BJ (cell line): ENCODE results near the gene TBXT. TPM values are rescaled to one million over a fixed set of nuclear protein-coding genes. Genes with fewer than 3 reads are reported as not detected.

Source experiments
- CTCF ChIA-PET: fragments of 350-600 bp; formaldehyde crosslinking; extraction: SDS; loops from one replicate; lab custom pipeline; 2021; ENCODE audit warnings: antibody characterized with exemption, inconsistent platforms; lab: Yijun Ruan, JAX
- POLR2A ChIA-PET: fragments of 300-600 bp; sonication (Branson Sonifier 250); formaldehyde crosslinking; extraction: SDS; loops from one replicate; lab custom pipeline; 2021; ENCODE audit warnings: antibody characterized with exemption; lab: Charles Lee
- DNase-seq: peaks from one replicate; pipeline ENCODE4 v3.0.0-alpha.2; 2011; ENCODE audit warnings: low read depth
- H3K27me3 ChIP-seq: 2 replicates; pipeline ENCODE4 v1.6.0; 2011; ENCODE audit warnings: low read length; ENCODE audit not compliant: control insufficient read depth, insufficient read depth
- H3K36me3 ChIP-seq: 2 replicates; pipeline ENCODE4 v1.5.1; 2011; ENCODE audit warnings: low read length; ENCODE audit not compliant: control insufficient read depth, insufficient read depth
- H3K4me3 ChIP-seq: 2 replicates; pipeline ENCODE4 v1.5.1; 2011; ENCODE audit warnings: low read depth, mild to moderate bottlenecking, control low read depth, low read length
- polyA plus RNA-seq: library from polyadenylated mRNA; depleted of rRNA; stranded (reverse); fragments of >200 nt; gene quantifications from 2 replicates; pipeline ENCODE4 v1.2.3, GENCODE V29; 2011
- TF ChIP-seq, protein P1 (sequence below): IDR thresholded peaks from 2 replicates; pipeline ENCODE4 v1.5.1; 2011; ENCODE audit warnings: low read depth, mild to moderate bottlenecking, control low read depth, inconsistent platforms, low read length, moderate library complexity; ENCODE audit not compliant: insufficient read depth

TBXT gene
- polyA plus RNA-seq, 1 experiment: not detected

DNA sequence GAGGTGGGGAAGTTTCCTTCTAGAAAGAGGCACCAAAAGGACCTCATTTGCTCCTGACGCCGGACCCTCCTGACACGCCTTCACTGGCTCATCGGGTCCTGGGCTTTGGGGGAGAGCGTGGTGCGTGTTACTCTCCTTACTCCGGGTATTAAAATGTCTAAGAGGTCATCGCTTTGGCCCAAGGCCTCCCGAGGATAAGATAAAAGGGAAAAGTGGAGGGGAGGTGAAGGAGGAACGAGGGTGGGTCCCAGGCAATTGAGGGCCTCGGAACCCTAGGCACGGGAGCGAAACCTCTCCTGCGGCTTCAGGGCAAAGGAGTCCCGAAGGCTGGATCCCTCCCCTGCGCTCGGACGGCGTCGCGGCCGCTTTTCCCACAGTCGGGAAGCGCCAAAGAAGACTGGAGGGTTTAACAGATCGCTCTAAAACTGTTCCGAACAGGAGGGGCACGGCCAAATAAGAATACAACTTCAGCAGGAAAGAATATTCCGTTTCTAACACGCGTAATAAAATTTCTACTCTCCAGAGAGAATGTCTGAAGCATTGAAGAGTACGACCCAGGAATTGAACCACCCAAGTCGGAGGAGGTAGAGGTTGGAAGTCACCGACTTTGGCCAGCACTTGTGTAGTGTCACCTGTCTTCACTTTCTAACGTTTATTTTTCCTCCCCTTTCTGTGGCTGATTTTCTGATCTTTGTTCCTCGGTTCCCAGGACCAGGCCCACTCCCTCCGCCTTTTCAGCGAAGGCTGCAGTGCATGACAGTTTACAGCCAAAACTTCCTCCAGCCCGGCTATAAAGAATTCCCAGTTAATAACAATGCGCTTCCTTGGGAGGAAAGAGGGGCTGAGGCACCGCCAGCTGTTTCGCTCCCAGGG lies 2.1 kb upstream of the TBXT start:
- Histone ChIP-seq H3K36me3 (no peaks in the 10 kb centered on the region), H3K4me3 (no peak overlapping the region), H3K27me3 (peaks cover 8% of the 10 kb centered on the region)
- DNase-seq: no peak
- ChIA-PET POLR2A (no interaction called here), CTCF (no interaction called here)
- TF ChIP-seq, protein P1, sequence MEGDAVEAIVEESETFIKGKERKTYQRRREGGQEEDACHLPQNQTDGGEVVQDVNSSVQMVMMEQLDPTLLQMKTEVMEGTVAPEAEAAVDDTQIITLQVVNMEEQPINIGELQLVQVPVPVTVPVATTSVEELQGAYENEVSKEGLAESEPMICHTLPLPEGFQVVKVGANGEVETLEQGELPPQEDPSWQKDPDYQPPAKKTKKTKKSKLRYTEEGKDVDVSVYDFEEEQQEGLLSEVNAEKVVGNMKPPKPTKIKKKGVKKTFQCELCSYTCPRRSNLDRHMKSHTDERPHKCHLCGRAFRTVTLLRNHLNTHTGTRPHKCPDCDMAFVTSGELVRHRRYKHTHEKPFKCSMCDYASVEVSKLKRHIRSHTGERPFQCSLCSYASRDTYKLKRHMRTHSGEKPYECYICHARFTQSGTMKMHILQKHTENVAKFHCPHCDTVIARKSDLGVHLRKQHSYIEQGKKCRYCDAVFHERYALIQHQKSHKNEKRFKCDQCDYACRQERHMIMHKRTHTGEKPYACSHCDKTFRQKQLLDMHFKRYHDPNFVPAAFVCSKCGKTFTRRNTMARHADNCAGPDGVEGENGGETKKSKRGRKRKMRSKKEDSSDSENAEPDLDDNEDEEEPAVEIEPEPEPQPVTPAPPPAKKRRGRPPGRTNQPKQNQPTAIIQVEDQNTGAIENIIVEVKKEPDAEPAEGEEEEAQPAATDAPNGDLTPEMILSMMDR: no peak

DNA sequence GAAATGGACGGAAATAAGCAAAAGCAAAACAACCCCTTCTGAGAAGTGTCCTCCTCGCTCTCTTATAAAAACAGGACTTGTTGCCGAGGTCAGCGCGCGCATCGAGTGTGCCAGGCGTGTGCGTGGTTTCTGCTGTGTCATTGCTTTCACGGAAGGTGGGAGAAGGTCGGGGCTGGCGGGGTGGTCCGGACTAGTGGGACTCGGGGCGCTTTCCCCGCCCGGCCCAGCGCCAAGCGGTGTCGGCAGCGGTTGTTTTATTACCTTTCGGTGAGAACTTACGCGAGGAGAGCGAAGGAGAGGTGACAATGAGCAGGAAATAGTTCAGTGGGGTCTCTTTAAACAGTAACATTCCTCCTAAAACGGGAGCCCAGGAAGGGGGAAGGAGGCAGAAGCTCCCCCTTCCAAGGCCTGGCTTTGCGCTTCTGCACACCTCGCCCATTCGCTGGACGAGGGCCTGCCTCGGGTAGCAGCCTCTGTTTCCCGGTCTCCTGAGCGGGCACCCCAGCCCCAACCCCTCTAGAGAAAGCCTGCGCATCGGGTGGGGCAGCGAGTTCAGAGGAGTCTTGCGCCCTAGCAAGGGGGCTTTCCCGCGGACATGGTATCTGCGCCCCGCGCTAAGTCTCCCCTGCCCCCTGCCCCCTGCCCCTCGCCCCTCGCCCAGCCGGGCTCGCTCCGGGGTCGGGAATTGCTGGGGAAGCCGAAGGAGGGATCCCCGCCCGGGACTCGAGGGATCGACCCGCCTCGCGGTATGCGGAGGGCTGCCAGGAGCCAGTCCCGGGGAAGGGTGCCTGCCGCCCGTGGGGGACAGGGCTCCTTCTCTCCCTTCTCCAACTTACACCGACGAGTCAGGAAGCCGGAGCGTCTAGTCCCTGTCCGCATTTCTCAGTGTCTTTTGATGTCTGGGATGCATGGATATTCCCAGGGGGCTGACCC lies 1.2 kb upstream of the TBXT start:
- POLR2A ChIA-PET: no interaction called here
- H3K36me3 ChIP-seq: no peaks in the 10 kb centered on the region
- no peak for DNase-seq
- CTCF ChIA-PET: no interaction called here
- peaks cover 8% of the 10 kb centered on the region for H3K27me3 ChIP-seq
- TF ChIP-seq, protein P1: no peak
- no peak overlapping the region for H3K4me3 ChIP-seq

DNA sequence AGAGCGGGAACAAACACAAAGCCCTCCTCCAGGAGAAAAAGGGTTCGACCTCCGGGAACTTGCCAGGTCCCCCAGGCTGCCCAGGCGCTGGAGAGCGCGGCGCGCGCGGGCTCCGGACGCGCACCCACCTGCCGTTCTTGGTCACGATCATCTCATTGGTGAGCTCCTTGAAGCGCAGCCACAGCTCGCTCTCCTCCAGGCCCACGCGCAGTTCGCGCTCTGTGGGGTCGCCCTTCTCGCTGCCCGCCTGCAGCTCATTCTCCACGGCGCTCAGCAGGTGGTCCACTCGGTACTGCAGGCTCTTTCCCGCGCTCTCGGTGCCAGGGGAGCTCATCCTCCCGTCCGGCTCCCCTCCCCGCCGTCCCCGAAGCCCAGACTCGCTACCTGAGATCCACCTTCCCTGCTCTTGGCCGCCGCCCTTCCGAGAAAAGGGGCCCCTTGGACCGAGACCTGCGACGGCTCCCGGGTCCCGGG lies 356 bp downstream of the TBXT start:
- ChIA-PET POLR2A (no interaction called here), CTCF (interaction anchor here (0.5 kb wide), 1 partner anchor 12 kb away, joined by 3 read pairs; no protein-coding TSS in a partner anchor)
- TF ChIP-seq, protein P1: no peak
- H3K4me3 ChIP-seq: no peak overlapping the region
- no peak for DNase-seq
- peaks cover 8% of the 10 kb centered on the region for H3K27me3 ChIP-seq
- H3K36me3 ChIP-seq: no peaks in the 10 kb centered on the region

DNA sequence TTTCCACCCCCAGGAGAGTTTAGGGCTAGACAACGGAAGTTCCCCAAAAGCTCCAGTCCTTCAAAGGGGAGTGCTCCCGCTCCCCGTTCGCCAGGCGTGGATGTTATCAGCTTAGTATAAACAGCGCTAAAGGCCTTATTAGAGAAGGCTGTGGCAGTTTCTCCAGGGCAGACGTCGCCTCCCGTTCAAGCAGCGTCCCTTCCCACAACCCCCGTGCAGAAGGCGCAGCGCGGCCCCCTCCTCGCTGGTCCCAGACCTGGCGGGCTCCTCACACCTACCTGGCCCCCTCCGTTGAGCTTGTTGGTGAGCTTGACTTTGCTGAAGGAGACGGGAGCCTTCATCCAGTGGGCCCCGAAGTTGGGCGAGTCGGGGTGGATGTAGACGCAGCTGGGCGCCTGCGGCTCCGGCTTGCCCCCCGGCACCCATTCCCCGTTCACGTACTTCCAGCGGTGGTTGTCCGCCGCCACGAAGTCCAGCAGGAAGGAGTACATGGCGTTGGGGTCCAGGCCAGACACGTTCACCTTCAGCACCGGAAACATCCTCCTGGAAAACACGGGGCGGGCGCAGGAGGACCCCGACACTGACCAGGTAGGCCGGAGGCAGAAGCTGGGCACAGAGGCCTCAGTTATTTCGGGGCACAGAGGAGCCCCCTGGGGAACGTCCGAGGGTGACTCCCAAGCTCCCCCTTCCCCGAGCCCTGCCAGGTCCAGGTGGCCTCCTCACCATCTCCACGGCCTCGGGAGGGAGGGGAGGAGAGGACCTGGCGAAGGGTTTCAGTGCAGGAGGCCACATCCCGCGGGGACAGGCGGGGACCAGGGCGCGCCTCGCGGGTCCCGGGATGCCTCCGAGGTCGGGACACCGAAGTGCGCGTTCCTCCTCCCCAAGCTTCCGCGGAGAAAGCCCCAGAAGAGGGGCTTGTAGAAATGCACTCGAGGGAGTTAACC lies 1.1 kb downstream of the TBXT start:
- DNase-seq: no peak
- no peak overlapping the region for H3K4me3 ChIP-seq
- ChIA-PET POLR2A (no interaction called here), CTCF (interaction anchor here (0.5 kb wide), 1 partner anchor 12 kb away, joined by 3 read pairs; no protein-coding TSS in a partner anchor)
- TF ChIP-seq, protein P1: no peak
- H3K27me3 ChIP-seq: peaks cover 8% of the 10 kb centered on the region
- H3K36me3 ChIP-seq: no peaks in the 10 kb centered on the region
